ENCODE results near the gene MCOLN3.
A peak's percentile ranks its signal among the peaks of the same experiment; 100 is the strongest.
"Not testable (repeated sequence)": the region's sequence is repeated elsewhere in the genome, so short reads cannot be mapped to it uniquely, and the experiment has no call there.

MCOLN3 gene

GRCh38 chr1:84988588-84988987 lies 59.7 kb downstream of the MCOLN3 start:
- DNase-seq: peak; percentile 75

GRCh38 chr1:84986561-84986960 lies 61.7 kb downstream of the MCOLN3 start:
- not testable (repeated sequence) for DNase-seq

DNA sequence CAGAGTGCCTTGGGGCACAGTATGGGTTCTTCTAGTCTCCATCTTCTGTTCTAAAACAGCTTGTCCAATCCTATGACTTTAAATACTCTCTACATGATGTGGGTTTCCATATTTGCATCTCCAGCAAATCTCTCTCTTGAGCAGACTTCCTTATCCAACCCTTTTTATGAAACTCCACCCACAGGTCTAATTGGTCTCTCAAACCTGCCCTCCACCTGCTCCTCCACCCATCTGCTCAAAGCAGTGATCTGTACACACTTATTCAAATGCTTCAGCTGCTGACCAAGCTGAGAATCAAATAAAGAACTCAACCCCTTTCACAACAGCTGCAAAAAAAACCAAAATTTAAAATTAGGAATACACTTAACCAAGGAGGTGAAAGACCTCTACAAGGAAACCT lies 62.9 kb downstream of the MCOLN3 start:
- DNase-seq: no peak

DNA sequence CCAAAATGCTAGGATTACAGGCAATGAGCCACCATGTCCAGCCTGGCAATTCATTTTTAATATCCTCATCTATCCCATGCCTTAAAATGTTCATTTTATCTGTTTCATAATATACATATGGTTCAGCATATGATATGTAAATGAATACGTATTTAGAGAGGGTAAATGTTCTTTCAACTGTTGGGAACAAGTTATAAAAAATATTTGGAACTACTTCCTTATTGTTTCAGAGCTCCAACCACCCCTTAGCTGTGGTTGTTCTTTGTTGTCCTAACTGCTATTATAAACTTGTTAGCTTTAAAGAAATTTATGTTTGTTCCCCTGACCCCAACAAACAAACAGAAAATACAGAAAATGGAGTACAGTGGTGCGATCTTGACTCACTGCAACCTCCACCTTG lies 65.9 kb downstream of the MCOLN3 start:
- DNase-seq: no peak

DNA sequence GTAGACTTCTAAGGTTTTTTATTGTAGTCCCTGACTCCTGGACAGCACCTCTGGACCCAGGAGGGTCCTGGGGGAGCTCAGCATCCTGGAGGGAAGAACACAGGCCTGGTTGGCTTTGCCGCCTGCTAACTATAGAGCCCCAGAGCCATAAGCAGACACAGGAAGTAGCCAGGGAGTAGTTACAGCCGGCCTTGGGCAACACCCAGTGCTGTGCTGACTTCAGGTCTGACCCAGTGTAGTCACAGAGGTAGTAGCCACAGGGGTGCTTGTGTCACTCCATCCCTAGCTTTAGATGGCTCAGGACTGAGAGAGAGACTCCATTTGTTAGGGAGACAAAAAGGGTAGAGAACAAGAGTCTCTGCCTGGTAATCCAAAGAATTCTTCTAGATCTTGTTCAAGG lies 73.3 kb downstream of the MCOLN3 start:
- DNase-seq: no peak

DNA sequence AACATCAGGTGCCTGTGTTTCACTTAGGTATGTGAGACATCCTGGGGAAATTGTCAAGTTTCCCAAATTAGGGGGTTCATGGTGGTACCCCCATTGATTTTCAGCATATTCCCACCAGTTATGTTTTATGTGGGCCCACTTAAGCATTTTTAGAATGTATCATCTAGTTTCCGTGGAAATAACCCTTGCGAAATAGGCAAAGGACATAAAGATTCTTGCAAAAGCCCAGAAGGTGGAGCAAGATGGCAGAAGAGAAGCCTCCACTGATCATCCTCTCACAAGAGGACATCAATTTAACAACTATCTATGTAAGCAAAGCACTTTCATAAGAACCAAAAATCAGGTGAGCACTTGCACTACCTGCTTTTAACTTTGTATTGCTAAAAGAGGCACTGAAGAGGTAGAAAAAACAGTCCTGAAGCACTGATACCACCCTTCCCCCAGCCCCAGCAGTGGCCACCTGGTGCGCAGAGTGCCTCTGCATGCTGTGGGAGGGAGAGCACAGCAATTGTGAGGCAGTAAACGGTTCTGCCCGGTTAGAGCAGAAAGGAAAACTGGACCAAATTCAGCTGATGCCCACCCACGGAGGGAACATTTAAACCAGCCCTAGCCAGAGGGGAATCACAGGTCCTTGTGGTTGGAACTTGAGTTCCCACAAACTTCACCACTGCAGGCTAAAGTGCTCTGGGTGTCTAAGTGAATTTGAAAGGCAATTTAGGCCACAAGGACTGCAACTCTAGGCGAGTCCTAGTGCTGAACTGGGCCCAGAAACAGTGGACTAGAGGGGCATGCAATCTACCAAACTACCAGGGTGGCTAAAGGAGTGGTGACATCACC lies 74.6 kb downstream of the MCOLN3 start:
- peak; percentile 36 for DNase-seq

GRCh38 chr1:84972377-84972987 lies 75.8 kb downstream of the MCOLN3 start:
- peak; percentile 45 for DNase-seq

DNA sequence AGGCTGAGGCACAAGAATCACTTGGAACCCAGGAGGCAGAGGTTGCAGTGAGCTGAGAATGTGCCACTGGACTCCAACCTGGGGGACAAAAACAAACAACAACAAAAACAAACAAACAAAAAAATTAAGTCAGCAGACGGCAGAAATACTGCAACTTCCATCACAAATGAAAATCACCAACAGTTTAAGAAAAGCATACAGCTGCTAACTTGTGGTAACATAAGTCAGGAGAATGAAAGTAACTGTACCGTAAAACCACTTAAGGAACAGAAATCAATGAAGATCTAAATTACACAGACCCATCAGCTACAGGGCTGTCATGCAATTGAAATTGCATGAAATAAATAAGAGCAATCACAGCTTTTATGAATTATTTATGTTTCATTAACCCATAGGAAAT lies 76.3 kb downstream of the MCOLN3 start:
- DNase-seq: no peak

DNA sequence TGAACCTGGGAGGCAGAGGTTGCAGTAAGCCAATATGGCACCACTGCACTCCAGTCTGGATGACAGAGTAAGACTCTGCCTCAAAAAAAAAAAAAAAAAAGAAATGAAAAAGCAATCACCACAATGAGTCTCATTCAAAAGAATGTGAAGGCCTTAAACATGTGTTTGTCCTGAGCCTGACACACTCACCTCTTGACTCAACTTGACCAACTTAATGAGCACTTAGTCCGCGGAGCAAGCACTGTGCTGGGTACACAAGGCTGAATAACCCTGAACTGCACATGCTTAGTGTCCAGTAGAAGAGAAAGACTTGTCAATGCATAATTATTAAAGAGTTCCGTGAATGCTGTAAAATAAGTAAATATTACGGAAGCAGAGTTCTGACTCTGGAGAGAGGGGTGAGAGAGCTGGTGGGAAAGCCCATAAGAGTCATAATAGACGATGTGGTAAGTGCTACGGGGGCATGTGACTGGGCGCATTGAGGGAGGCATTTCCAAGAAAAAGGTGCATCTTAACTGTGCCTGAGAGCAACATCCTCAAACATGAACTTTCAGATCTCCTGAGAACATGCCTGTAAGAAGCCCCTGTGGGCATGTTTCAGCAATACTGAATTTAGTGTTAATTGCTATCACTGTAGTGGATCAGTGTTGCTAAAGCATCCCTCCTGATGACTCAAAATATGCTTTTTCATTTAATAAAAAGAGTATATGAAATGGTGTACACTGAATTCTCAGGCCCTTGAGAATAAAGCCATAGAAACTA lies 78.6 kb downstream of the MCOLN3 start:
- DNase-seq: peak; percentile 93

- DNase-seq: no peak
Measured at GRCh38 chr1:84968865-84969264, 79.4 kb downstream of the MCOLN3 start.

DNA sequence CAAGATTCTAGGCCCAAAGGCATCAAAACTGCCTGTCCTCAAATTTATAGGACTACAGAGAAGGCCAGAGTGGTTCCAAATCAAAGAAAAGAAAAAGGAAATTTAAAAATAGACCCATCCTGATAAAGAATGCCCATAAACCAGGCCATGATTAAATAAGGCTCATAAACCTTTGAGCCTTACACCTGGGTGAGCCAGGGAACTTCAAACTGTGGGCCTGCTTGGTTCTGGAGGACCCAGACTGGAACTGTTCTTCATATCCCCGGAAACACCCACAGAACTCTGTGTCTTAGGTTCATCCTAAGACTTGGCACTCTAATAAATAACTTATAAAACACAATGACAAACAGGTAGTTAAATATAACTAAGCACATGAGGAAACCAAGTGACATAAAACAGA lies 80.2 kb downstream of the MCOLN3 start:
- DNase-seq: no peak
